ENCODE data around the gene RTCA.

GRCh38 chr1:100325415-100326324, 59.7 kb downstream of the RTCA start:
- TF ChIP-seq, protein P1, sequence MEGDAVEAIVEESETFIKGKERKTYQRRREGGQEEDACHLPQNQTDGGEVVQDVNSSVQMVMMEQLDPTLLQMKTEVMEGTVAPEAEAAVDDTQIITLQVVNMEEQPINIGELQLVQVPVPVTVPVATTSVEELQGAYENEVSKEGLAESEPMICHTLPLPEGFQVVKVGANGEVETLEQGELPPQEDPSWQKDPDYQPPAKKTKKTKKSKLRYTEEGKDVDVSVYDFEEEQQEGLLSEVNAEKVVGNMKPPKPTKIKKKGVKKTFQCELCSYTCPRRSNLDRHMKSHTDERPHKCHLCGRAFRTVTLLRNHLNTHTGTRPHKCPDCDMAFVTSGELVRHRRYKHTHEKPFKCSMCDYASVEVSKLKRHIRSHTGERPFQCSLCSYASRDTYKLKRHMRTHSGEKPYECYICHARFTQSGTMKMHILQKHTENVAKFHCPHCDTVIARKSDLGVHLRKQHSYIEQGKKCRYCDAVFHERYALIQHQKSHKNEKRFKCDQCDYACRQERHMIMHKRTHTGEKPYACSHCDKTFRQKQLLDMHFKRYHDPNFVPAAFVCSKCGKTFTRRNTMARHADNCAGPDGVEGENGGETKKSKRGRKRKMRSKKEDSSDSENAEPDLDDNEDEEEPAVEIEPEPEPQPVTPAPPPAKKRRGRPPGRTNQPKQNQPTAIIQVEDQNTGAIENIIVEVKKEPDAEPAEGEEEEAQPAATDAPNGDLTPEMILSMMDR (IDR thresholded peaks at IDR 0.05) = no peak
- TF ChIP-seq POLR2A (IDR thresholded peaks at IDR 0.05) = no peak

Measured in heart left ventricle (tissue), 13 donors.